ENCODE measurements around the gene CCR9.

Gene CCR9

GRCh38 chr3:45865563-45865962 lies 20.8 kb upstream of the CCR9 start:
- no peak for TF ChIP-seq ZFX (IDR thresholded peaks at IDR 0.05; ENCODE audit: borderline replicate concordance)
- no peak for TF ChIP-seq CTCF (IDR thresholded peaks at IDR 0.05)
- no peak overlapping the region for H3K27ac ChIP-seq

- TF ChIP-seq CTCF (IDR thresholded peaks at IDR 0.05) (no peak), ZFX (IDR thresholded peaks at IDR 0.05; ENCODE audit: borderline replicate concordance) (no peak)
- H3K27ac ChIP-seq: no peak overlapping the region
These were observed 18.1 kb upstream of the CCR9 start for GRCh38 chr3:45868213-45868612.

- H3K27ac ChIP-seq: no peak overlapping the region
- TF ChIP-seq ZFX (IDR thresholded peaks at IDR 0.05; ENCODE audit: borderline replicate concordance) (no peak), CTCF (IDR thresholded peaks at IDR 0.05) (no peak)
These were observed 17.7 kb upstream of the CCR9 start for GRCh38 chr3:45868650-45869049.

GRCh38 chr3:45869638-45870037 lies 16.7 kb upstream of the CCR9 start:
- H3K27ac ChIP-seq: no peak overlapping the region
- TF ChIP-seq CTCF (IDR thresholded peaks at IDR 0.05) (no peak), ZFX (IDR thresholded peaks at IDR 0.05; ENCODE audit: borderline replicate concordance) (no peak)

- H3K27ac ChIP-seq: no peak overlapping the region
- no peak for TF ChIP-seq ZFX (IDR thresholded peaks at IDR 0.05; ENCODE audit: borderline replicate concordance)
- TF ChIP-seq CTCF (IDR thresholded peaks at IDR 0.05): no peak
These were observed 16.2 kb upstream of the CCR9 start for GRCh38 chr3:45870099-45870498.

- H3K27ac ChIP-seq: no peak overlapping the region
- TF ChIP-seq CTCF (IDR thresholded peaks at IDR 0.05) (no peak), ZFX (IDR thresholded peaks at IDR 0.05; ENCODE audit: borderline replicate concordance) (no peak)
These were observed 14.6 kb upstream of the CCR9 start for GRCh38 chr3:45871780-45872179.

- no peak overlapping the region for H3K27ac ChIP-seq
- TF ChIP-seq ZFX (IDR thresholded peaks at IDR 0.05; ENCODE audit: borderline replicate concordance): no peak
- no peak for TF ChIP-seq CTCF (IDR thresholded peaks at IDR 0.05)
These were observed 13.8 kb upstream of the CCR9 start for GRCh38 chr3:45872569-45872968.
